Activated CD4-positive, alpha-beta T cell treated with anti-CD3 and anti-CD28 coated beads for 48 hours (primary cell): ENCODE data around the gene SLC2A14.
"Not testable (repeated sequence)": the region's sequence is repeated elsewhere in the genome, so short reads cannot be mapped to it uniquely, and the experiment has no call there.

Experiments used
- DNase-seq: peaks from one replicate; pipeline ENCODE4 v3.0.0-alpha.2; 2020

SLC2A14 gene

GRCh38 chr12:7868391-7868790, 4.3 kb downstream of the SLC2A14 start:
- no peak for DNase-seq

GRCh38 chr12:7864601-7865150, 8.0 kb downstream of the SLC2A14 start:
- no peak for DNase-seq

GRCh38 chr12:7862814-7863348, 9.8 kb downstream of the SLC2A14 start:
- DNase-seq = peak; percentile 56

- not testable (repeated sequence) for DNase-seq
Observed at GRCh38 chr12:7862301-7862700, 10.4 kb downstream of the SLC2A14 start.

GRCh38 chr12:7859552-7859951, 13.2 kb downstream of the SLC2A14 start:
- no peak for DNase-seq

- no peak for DNase-seq
Observed at GRCh38 chr12:7857971-7858370, 14.7 kb downstream of the SLC2A14 start.

- no peak for DNase-seq
Observed at GRCh38 chr12:7856516-7856915, 16.2 kb downstream of the SLC2A14 start.

GRCh38 chr12:7853557-7853956, 19.2 kb downstream of the SLC2A14 start:
- no peak for DNase-seq

- DNase-seq = not testable (repeated sequence)
Observed at GRCh38 chr12:7851622-7852081, 21.1 kb downstream of the SLC2A14 start.

- not testable (repeated sequence) for DNase-seq
Observed at GRCh38 chr12:7850099-7850498, 22.6 kb downstream of the SLC2A14 start.

- not testable (repeated sequence) for DNase-seq
Observed at GRCh38 chr12:7848098-7848422, 24.7 kb downstream of the SLC2A14 start.

GRCh38 chr12:7847226-7848097, 25.3 kb downstream of the SLC2A14 start:
- not testable (repeated sequence) for DNase-seq

GRCh38 chr12:7844116-7844515, 28.6 kb downstream of the SLC2A14 start:
- DNase-seq = no peak

- not testable (repeated sequence) for DNase-seq
Observed at GRCh38 chr12:7843583-7843982, 29.1 kb downstream of the SLC2A14 start.

- DNase-seq = not testable (repeated sequence)
Observed at GRCh38 chr12:7843149-7843548, 29.6 kb downstream of the SLC2A14 start.

- not testable (repeated sequence) for DNase-seq
Observed at GRCh38 chr12:7842444-7842843, 30.3 kb downstream of the SLC2A14 start.

GRCh38 chr12:7839848-7840247, 32.9 kb downstream of the SLC2A14 start:
- not testable (repeated sequence) for DNase-seq

- not testable (repeated sequence) for DNase-seq
Observed at GRCh38 chr12:7839226-7839625, 33.5 kb downstream of the SLC2A14 start.

GRCh38 chr12:7837366-7837765, 35.3 kb downstream of the SLC2A14 start:
- DNase-seq = no peak

- no peak for DNase-seq
Observed at GRCh38 chr12:7835766-7836165, 36.9 kb downstream of the SLC2A14 start.

GRCh38 chr12:7835116-7835515, 37.6 kb downstream of the SLC2A14 start:
- DNase-seq = no peak

- DNase-seq = no peak
Observed at GRCh38 chr12:7834701-7835100, 38.0 kb downstream of the SLC2A14 start.

- no peak for DNase-seq
Observed at GRCh38 chr12:7833831-7834230, 38.9 kb downstream of the SLC2A14 start.

GRCh38 chr12:7833201-7833600, 39.5 kb downstream of the SLC2A14 start:
- not testable (repeated sequence) for DNase-seq
